A673 (cell line): ENCODE data around the gene CAMTA2.

ENCODE experiments used
- CTCF ChIP-seq: fragments of 300-800, 200-600 bp; sonication (generic); conservative IDR thresholded peaks from 2 replicates; pipeline ENCODE4 v1.5.1; 2017; ENCODE audit warnings: low read depth, mild to moderate bottlenecking, antibody characterized with exemption, low read length, moderate library complexity, mixed read lengths
- EZH2 ChIP-seq: fragments of 200-600 bp; sonication (generic); IDR thresholded peaks from 2 replicates; pipeline ENCODE4 v1.6.1; 2017; ENCODE audit warnings: borderline replicate concordance, low read depth, mild to moderate bottlenecking, mixed read lengths, antibody characterized with exemption, low read length; ENCODE audit not compliant: poor library complexity, severe bottlenecking

GRCh38 chr17:4945944-4946280 is 41.6 kb downstream of the CAMTA2 start:
- TF ChIP-seq CTCF, result no peak
- no peak for TF ChIP-seq EZH2
